Measurements from ENCODE around the gene RBM38.

RBM38 gene

DNA sequence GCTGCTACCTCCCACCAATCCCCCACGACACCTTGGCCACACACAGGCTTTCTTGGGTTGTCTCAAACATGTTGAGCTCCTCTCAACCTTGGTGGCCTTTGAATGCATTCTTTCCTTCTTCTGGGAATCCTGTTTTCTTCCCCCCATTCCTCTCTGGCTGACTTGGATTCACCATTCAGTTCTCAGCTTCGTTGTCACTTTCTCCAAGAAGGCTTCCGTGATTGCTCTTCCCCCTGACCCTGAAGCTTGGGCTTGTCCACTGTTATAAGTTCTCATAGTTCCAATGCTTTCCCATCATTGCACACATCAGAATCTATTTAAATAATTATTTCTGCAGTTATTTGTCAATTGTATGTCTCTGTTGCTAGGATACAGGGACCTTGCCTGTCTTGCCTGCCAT is 64.2 kb downstream of the RBM38 start:
- no peak for DNase-seq (ENCODE audit: low spot score)

DNA sequence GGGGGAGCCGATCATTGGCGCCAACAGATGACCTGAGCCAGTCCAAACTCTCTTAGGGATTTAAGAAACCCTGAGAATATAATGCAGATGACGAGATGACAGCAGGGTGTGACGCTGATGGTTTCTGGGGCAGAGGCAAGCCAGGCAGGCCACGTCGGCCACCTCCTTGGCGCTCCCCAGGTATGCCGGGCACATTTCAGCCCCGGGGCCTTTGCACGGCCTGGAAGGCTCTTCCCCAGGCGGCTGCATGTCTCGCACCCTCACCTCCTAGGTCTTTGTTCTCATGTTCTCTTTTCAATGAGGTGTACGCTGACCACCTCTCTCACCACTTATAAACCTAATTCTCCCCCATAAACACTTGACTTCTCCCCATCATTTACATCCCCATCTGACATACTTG is 64.9 kb downstream of the RBM38 start:
- no peak for DNase-seq (ENCODE audit: low spot score)

DNA sequence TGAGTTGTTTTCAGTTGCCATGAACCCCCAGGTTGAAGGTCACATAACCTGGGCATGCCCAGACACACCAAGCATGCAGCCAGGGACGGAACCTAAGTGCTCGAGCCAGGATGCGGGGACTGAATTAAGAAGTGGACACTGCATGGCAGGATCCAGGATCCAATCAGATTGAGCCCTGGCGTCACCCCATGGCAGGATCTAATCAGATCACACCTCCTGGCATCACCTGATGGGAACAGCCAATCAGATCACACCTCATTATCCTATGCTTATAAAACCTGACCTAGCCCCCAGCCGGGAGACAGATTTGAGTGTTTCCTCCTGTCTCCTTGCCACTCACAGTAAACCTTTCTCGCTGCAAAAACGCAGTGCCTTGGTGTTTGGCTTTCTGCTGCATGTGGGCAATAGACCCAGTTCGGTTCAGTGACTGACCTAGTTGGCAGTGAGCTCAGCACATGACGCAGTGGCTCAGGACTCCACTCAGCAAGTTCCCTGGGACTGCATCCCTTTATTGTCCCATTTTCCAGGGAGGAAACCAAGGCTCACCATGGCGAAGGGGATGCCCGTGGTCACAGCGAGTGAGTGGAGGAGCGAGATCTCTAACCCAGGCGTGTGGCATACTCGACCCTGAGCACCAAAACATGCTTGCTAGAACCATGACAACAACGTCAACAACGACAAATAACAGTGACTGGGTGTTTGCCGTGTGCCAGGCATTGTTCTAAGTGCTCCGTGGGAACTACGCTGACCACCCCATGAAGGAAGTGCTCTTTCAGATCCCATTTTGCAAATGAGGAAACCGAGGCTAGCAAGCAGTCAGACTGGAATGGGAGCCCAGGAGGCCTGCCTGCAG is 66.3 kb downstream of the RBM38 start:
- DNase-seq (ENCODE audit: low spot score) = no peak

DNA sequence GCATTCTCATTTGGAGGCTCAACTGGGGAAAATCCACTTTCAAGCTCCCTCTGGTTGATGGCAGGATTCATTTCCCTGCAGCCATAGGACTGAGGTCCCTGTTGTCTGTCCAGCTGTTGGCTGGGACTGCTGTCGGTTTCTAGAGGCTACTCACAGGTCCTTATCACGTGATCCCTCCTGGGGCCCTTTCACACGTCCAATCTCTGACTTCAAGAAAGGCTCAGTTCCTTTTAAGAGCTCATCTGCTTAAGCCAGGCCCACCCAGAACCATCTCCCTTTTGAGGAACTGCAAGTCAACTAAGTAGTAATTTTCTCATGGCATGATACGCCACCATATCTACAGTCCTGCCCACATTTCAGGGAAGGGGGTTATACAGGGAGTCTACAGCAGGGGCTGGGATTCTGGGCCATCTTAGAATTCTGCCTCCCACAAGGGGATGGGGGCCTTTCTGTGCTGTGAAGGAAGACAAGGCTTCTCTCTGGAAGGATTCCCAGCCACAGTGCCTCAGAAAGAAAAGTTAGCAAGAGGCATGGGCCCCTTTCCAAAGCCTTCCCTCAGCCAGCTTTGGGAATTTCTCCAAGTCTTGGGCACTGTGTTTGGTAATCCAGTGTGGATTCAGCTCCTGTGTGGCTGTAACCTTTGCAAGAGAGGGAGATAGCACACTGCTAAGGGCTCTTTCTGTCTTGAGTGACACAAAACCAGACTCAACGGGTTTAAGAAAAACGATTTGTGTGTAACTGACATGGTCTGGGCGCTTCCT is 67.4 kb downstream of the RBM38 start:
- no peak for DNase-seq (ENCODE audit: low spot score)
